Stomach (tissue), 9 donors: Measurements from ENCODE around the gene NFYB. TPM values are rescaled to one million over a fixed set of nuclear protein-coding genes. Genes with fewer than 3 reads are reported as not detected.

Source experiments
- DNase-seq, 2 donors: peaks; one replicate each; pipeline versions ENCODE4 v3.0.0 to v3.0.0-alpha.2; 2013 to 2019
- H3K27ac ChIP-seq, 5 donors: fragments of 200-600 bp in 4 of 5; sonication (generic) in 4 of 5; one replicate each; pipeline ENCODE4 v1.5.1; 2013 to 2019; ENCODE audit warnings: mild to moderate bottlenecking in 1 of 5, moderate library complexity in 1 of 5
- H3K27me3 ChIP-seq, 3 donors: fragments of 200-600 bp; sonication (generic); one replicate each; pipeline ENCODE4 v1.5.1; 2017 to 2019; ENCODE audit warnings: mixed run types in 1 of 3
- H3K36me3 ChIP-seq, 4 donors: fragments of 200-600 bp; sonication (generic); 1 replicate in 3 of 4; 2 replicates in 1 of 4; pipeline ENCODE4 v1.5.1; 2016 to 2019
- H3K4me1 ChIP-seq, 4 donors: fragments of 200-600 bp; sonication (generic); one replicate each; pipeline ENCODE4 v1.5.1; 2016 to 2019
- H3K4me3 ChIP-seq, 4 donors: fragments of 200-600 bp; sonication (generic) in 3 of 4; one replicate each; pipeline ENCODE4 v1.5.1; 2016 to 2019; ENCODE audit warnings: mild to moderate bottlenecking in 1 of 4
- H3K9me3 ChIP-seq, 4 donors: fragments of 200-600 bp; sonication (generic); one replicate each; pipeline ENCODE4 v1.5.1; 2016 to 2019
- CTCF ChIP-seq, 7 experiments: fragments of 450-650 bp in 4 of 7; fragments of 200-600 bp in 3 of 7; sonication (generic) in 3 of 7; IDR thresholded peaks; one replicate each; pipeline ENCODE4 v1.5.1; 2016 to 2019; ENCODE audit warnings: antibody characterized with exemption in 7 of 7, control low read depth in 2 of 7, mild to moderate bottlenecking in 1 of 7
- EP300 ChIP-seq: sonication (generic); formaldehyde crosslinking; IDR thresholded peaks from one replicate; pipeline ENCODE4 v1.6.1; 2017; ENCODE audit warnings: antibody characterized with exemption
- POLR2A ChIP-seq, 4 donors: fragments of 450-650 bp; IDR thresholded peaks; one replicate each; pipeline ENCODE4 v1.6.1; 2016; ENCODE audit warnings: antibody characterized with exemption in 4 of 4, control low read depth in 2 of 4, mild to moderate bottlenecking in 1 of 4, moderate library complexity in 1 of 4
- POLR2AphosphoS5 ChIP-seq, 3 donors: sonication (generic); formaldehyde crosslinking; IDR thresholded peaks; one replicate each; pipeline ENCODE4 v1.6.1; 2016; ENCODE audit warnings: antibody characterized with exemption in 3 of 3
- WGBS, 5 donors: extraction: QIAGEN DNeasy Blood & Tissue Kit in 3 of 5; methylation state at CpG; one replicate each; pipeline versions ENCODE4 v1.1.5 to v1.1.7; 2013 to 2018; 5-methylcytosine and 5-hydroxymethylcytosine counted together
- intact Hi-C: fragments of 100-400 bp; cut with DNase I; formaldehyde crosslinking; loops from one replicate; pipeline ENCODE4 v1.15.1; 2023; ENCODE audit warnings: low total_unique reads
- polyA plus RNA-seq, 3 donors: library from polyadenylated mRNA; stranded (reverse); fragments of 200-250 nt; gene quantifications; one replicate each; pipeline ENCODE4 v1.2.3, GENCODE V29; 2013
- total RNA-seq, 5 donors: library from RNA; depleted of rRNA; stranded (reverse); fragments of >200 nt; gene quantifications; one replicate each; pipeline versions ENCODE4 v1.1.0 to v1.2.3, GENCODE V29; 2014 to 2016
- donor health status: healthy with polysubstance abuse.
- donor health status: Bipolar disorder and iron deficiency.
- donor health status: healthy.

The NFYB gene
- total and polyA plus RNA-seq, 8 donors: 1.4 to 47.5 (median 20.1) TPM

GRCh38 chr12:104171785-104172569 lies 34.0 kb upstream of the NFYB start:
- WGBS, 5 donors: 77 to 82% (median 79%) methylated on average over 24 to 28 of the region's 28 CpGs

GRCh38 chr12:104168596-104168995 lies 30.6 kb upstream of the NFYB start:
- no peak for DNase-seq
- Histone ChIP-seq H3K9me3 (no peaks in the 10 kb centered on the region), H3K36me3 (no peaks in the 10 kb centered on the region), H3K27me3 (no peaks in the 10 kb centered on the region), H3K27ac (no peak overlapping the region), H3K4me3 (no peak overlapping the region), H3K4me1 (peaks cover 0 to 4% (median 0%) of the 10 kb centered on the region in 4 donors)
- 82 to 92% (median 89%) methylated on average over 5 of the region's 5 CpGs for WGBS, 5 donors
- intact Hi-C loops: no loop called here
- TF ChIP-seq EP300: no peak
- no peak for TF ChIP-seq CTCF (IDR thresholded peaks at IDR 0.05)
- TF ChIP-seq POLR2A (IDR thresholded peaks at IDR 0.05): no peak

More at GRCh38 chr12:104171785-104172569, 34.0 kb upstream of the NFYB start:
- Histone ChIP-seq H3K4me1 (peaks cover 0 to 7% (median under 1%) of the 10 kb centered on the region in 4 donors), H3K27me3 (no peaks in the 10 kb centered on the region), H3K4me3 (no peak overlapping the region), H3K36me3 (no peaks in the 10 kb centered on the region), H3K9me3 (no peaks in the 10 kb centered on the region), H3K27ac (no peak overlapping the region)
- intact Hi-C loops: no loop called here
- DNase-seq: no peak
- TF ChIP-seq POLR2A (IDR thresholded peaks at IDR 0.05): no peak
- no peak for TF ChIP-seq CTCF (IDR thresholded peaks at IDR 0.05)
- TF ChIP-seq EP300: no peak
- no peak for TF ChIP-seq POLR2AphosphoS5 (IDR thresholded peaks at IDR 0.05)

- Histone ChIP-seq H3K4me3 (no peak overlapping the region), H3K36me3 (no peaks in the 10 kb centered on the region), H3K4me1 (peaks cover 0 to 4% (median 0%) of the 10 kb centered on the region in 4 donors), H3K9me3 (no peaks in the 10 kb centered on the region), H3K27me3 (no peaks in the 10 kb centered on the region), H3K27ac (no peak overlapping the region)
- DNase-seq: no peak
- WGBS, 5 donors: 72 to 92% (median 84%) methylated on average over 5 of the region's 5 CpGs
- no peak for TF ChIP-seq EP300
- TF ChIP-seq POLR2A (IDR thresholded peaks at IDR 0.05): no peak
- TF ChIP-seq CTCF (IDR thresholded peaks at IDR 0.05): no peak
- TF ChIP-seq POLR2AphosphoS5 (IDR thresholded peaks at IDR 0.05): no peak
- intact Hi-C loops: no loop called here
Observed at GRCh38 chr12:104167519-104168458, 29.8 kb upstream of the NFYB start.

GRCh38 chr12:104166465-104166864 lies 28.5 kb upstream of the NFYB start:
- Histone ChIP-seq H3K27ac (no peak overlapping the region), H3K27me3 (no peaks in the 10 kb centered on the region), H3K36me3 (no peaks in the 10 kb centered on the region), H3K4me1 (peaks cover 0 to 4% (median 0%) of the 10 kb centered on the region in 4 donors), H3K4me3 (no peak overlapping the region), H3K9me3 (no peaks in the 10 kb centered on the region)
- DNase-seq: no peak
- intact Hi-C loops: no loop called here
- WGBS, 5 donors: 65 to 89% (median 79%) methylated on average over 6 of the region's 6 CpGs
- TF ChIP-seq POLR2AphosphoS5 (IDR thresholded peaks at IDR 0.05) (no peak), EP300 (no peak), POLR2A (IDR thresholded peaks at IDR 0.05) (no peak), CTCF (IDR thresholded peaks at IDR 0.05) (no peak)
